K562 (cell line): Measurements from ENCODE around the gene GABPB2. TPM values are rescaled to one million over a fixed set of nuclear protein-coding genes. Genes with fewer than 3 reads are reported as not detected.
A peak's percentile ranks its signal among the peaks of the same experiment; 100 is the strongest.

Source experiments
- BMI1 ChIP-seq: fragments of 150-350 bp; IDR thresholded peaks from 2 replicates; pipeline ENCODE4 v1.6.1; 2014; ENCODE audit warnings: low read length
- CAMTA2 ChIP-seq: fragments of 250-450 bp; sonication (Bioruptor Pico); conservative IDR thresholded peaks from 2 replicates; pipeline ENCODE4 v1.5.1; 2022
- DPF2 ChIP-seq: fragments of 450-650 bp; IDR thresholded peaks from 2 replicates; pipeline ENCODE4 v1.6.1; 2016
- HDAC1 ChIP-seq, 2 experiments: fragments of 450-650 bp; IDR thresholded peaks; 2 replicates each; pipeline ENCODE4 v1.6.1; 2016 to 2017; ENCODE audit warnings: inconsistent platforms in 1 of 2, mild to moderate bottlenecking in 1 of 2, moderate library complexity in 1 of 2
- HSF4 ChIP-seq: fragments of 250-450 bp; sonication (Bioruptor Pico); IDR thresholded peaks from 2 replicates; pipeline ENCODE4 v2.1.2; 2022; ENCODE audit warnings: mild to moderate bottlenecking, moderate library complexity, borderline replicate concordance
- NFE2 ChIP-seq: IDR thresholded peaks from 2 replicates; pipeline ENCODE4 v1.6.1; 2014; ENCODE audit warnings: antibody characterized with exemption, low read depth
- SMARCA5 ChIP-seq: fragments of 450-650 bp; IDR thresholded peaks from 2 replicates; pipeline ENCODE4 v1.6.1; 2016
- SMARCE1 ChIP-seq: fragments of 450-650 bp; IDR thresholded peaks from 2 replicates; pipeline ENCODE4 v1.7.1; 2016; ENCODE audit warnings: mild to moderate bottlenecking
- TAF7 ChIP-seq: fragments of 450-650 bp; IDR thresholded peaks from 2 replicates; pipeline ENCODE4 v1.6.1; 2016; ENCODE audit warnings: missing genetic modification characterization, missing compliant biosample characterization
- ZBTB17 ChIP-seq: fragments of 450-650 bp; formaldehyde crosslinking; IDR thresholded peaks from 2 replicates; pipeline ENCODE4 v1.4.0; 2020; ENCODE audit warnings: mild to moderate bottlenecking
- ZFX ChIP-seq: sonication (generic); formaldehyde crosslinking; IDR thresholded peaks from 2 replicates; pipeline ENCODE4 v1.8.0; 2022; ENCODE audit warnings: mild to moderate bottlenecking, missing genetic modification reagents, moderate library complexity
- ZNF316 ChIP-seq: fragments of 450-650 bp; IDR thresholded peaks from 2 replicates; pipeline ENCODE4 v1.6.1; 2016
- polyA plus RNA-seq, 8 experiments: library from polyadenylated mRNA; depleted of rRNA in 4 of 8; stranded (reverse) in 5 of 8; unstranded in 3 of 8; fragments of >200 nt; fragmentation: Nextera tagmentation in 2 of 8; fragmentation: Illumina TruSeq in 1 of 8; extraction: Ambion mirVana in 2 of 8; extraction: Trizol in 1 of 8; gene quantifications; 2 replicates each; pipeline versions ENCODE4 v1.2.1 to v1.2.3, GENCODE V29; 2011 to 2014; ENCODE audit warnings: inconsistent platforms in 1 of 8, missing spikeins in 1 of 8
- total RNA-seq, 7 experiments: library from RNA; depleted of rRNA in 6 of 7; stranded (reverse); fragments of >200 nt in 6 of 7; fragmentation: Illumina TruSeq in 2 of 7; extraction: Trizol in 2 of 7; gene quantifications; 2 replicates each; pipeline versions ENCODE4 v1.2.1 to v1.2.3, GENCODE V29; 2011 to 2021; ENCODE audit warnings: low replicate concordance in 1 of 7
- TF ChIP-seq, protein P1 (sequence below): fragments of 450-650 bp; IDR thresholded peaks from 2 replicates; pipeline ENCODE4 v1.6.1; 2017; ENCODE audit warnings: antibody characterized with exemption
- TF ChIP-seq, protein P2 (sequence below): fragments of 450-650 bp; formaldehyde crosslinking; IDR thresholded peaks from 2 replicates; pipeline ENCODE4 v1.4.0; 2022; ENCODE audit warnings: missing genetic modification characterization
- TF ChIP-seq, protein P3 (sequence below): IDR thresholded peaks from 2 replicates; pipeline ENCODE4 v1.6.1; 2011; ENCODE audit warnings: borderline replicate concordance, low read depth, mild to moderate bottlenecking, moderate library complexity, low read length; ENCODE audit not compliant: insufficient read depth, poor library complexity, severe bottlenecking
- TF ChIP-seq, protein P4 (sequence below): fragments of 150-350 bp; conservative IDR thresholded peaks from 2 replicates; pipeline ENCODE4 v1.6.1; 2014; ENCODE audit warnings: low read length
- TF ChIP-seq, protein P5 (sequence below): fragments of 450-650 bp; IDR thresholded peaks from 2 replicates; pipeline ENCODE4 v1.6.1; 2017; ENCODE audit warnings: antibody characterized with exemption, mild to moderate bottlenecking

The GABPB2 gene
- total and polyA plus RNA-seq, 9 of the 15 experiments (the other 6 are each of a cell fraction or from before 2014, with no cell fraction given): 2.2 to 13.3 (median 6.1) TPM

DNA sequence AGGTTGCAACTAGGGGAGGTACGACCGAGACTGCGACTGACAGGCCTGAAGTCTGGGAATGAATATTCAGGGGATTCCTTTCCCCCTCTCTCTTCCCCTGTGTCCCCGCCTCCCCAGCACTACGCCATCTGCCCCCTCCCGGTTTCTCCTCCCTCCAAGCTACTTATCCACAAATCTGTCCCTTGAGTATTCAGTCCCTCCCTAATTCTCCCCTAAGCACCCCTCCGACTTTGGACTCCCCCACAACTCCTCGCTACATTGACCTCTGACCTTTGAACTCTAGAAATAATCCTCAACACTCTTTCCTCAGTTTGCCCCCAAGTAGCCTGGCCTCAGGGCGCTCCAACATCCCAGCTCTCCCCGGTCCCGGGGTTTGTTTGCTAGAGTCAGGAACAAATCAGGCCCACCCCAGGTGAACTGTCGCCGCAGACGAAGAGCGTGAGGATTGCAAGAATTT, 94.7 kb downstream of the GABPB2 start (continued):
- TF ChIP-seq, protein P1, sequence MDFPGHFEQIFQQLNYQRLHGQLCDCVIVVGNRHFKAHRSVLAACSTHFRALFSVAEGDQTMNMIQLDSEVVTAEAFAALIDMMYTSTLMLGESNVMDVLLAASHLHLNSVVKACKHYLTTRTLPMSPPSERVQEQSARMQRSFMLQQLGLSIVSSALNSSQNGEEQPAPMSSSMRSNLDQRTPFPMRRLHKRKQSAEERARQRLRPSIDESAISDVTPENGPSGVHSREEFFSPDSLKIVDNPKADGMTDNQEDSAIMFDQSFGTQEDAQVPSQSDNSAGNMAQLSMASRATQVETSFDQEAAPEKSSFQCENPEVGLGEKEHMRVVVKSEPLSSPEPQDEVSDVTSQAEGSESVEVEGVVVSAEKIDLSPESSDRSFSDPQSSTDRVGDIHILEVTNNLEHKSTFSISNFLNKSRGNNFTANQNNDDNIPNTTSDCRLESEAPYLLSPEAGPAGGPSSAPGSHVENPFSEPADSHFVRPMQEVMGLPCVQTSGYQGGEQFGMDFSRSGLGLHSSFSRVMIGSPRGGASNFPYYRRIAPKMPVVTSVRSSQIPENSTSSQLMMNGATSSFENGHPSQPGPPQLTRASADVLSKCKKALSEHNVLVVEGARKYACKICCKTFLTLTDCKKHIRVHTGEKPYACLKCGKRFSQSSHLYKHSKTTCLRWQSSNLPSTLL: 0 out of 2 replicates have a peak, but pooled peaks have one; percentile 20
- TF ChIP-seq, protein P2, sequence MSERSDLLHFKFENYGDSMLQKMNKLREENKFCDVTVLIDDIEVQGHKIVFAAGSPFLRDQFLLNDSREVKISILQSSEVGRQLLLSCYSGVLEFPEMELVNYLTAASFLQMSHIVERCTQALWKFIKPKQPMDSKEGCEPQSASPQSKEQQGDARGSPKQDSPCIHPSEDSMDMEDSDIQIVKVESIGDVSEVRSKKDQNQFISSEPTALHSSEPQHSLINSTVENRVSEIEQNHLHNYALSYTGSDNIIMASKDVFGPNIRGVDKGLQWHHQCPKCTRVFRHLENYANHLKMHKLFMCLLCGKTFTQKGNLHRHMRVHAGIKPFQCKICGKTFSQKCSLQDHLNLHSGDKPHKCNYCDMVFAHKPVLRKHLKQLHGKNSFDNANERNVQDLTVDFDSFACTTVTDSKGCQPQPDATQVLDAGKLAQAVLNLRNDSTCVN: 0 out of 2 replicates have a peak, but pooled peaks have one; percentile 20
- peak; percentile 53 for TF ChIP-seq ZNF316
- no peak for TF ChIP-seq BMI1
- TF ChIP-seq, protein P3, sequence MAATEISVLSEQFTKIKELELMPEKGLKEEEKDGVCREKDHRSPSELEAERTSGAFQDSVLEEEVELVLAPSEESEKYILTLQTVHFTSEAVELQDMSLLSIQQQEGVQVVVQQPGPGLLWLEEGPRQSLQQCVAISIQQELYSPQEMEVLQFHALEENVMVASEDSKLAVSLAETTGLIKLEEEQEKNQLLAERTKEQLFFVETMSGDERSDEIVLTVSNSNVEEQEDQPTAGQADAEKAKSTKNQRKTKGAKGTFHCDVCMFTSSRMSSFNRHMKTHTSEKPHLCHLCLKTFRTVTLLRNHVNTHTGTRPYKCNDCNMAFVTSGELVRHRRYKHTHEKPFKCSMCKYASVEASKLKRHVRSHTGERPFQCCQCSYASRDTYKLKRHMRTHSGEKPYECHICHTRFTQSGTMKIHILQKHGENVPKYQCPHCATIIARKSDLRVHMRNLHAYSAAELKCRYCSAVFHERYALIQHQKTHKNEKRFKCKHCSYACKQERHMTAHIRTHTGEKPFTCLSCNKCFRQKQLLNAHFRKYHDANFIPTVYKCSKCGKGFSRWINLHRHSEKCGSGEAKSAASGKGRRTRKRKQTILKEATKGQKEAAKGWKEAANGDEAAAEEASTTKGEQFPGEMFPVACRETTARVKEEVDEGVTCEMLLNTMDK: no peak
- TF ChIP-seq ZFX (CRISPR knock-in tag): no peak
- peak; percentile 72; the same call in 1 of the 2 replicates for TF ChIP-seq SMARCA5
- no peak for TF ChIP-seq CAMTA2 (CRISPR knock-in tag)
- 0 out of 2 replicates have a peak, but pooled peaks have one; percentile 12 for TF ChIP-seq SMARCE1
- TF ChIP-seq, protein P4, sequence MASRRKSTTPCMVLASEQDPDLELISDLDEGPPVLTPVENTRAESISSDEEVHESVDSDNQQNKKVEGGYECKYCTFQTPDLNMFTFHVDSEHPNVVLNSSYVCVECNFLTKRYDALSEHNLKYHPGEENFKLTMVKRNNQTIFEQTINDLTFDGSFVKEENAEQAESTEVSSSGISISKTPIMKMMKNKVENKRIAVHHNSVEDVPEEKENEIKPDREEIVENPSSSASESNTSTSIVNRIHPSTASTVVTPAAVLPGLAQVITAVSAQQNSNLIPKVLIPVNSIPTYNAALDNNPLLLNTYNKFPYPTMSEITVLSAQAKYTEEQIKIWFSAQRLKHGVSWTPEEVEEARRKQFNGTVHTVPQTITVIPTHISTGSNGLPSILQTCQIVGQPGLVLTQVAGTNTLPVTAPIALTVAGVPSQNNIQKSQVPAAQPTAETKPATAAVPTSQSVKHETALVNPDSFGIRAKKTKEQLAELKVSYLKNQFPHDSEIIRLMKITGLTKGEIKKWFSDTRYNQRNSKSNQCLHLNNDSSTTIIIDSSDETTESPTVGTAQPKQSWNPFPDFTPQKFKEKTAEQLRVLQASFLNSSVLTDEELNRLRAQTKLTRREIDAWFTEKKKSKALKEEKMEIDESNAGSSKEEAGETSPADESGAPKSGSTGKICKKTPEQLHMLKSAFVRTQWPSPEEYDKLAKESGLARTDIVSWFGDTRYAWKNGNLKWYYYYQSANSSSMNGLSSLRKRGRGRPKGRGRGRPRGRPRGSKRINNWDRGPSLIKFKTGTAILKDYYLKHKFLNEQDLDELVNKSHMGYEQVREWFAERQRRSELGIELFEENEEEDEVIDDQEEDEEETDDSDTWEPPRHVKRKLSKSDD: no peak
- TF ChIP-seq NFE2: no peak
- TF ChIP-seq TAF7 (tag): peak; percentile 47; the same call in 1 of the 2 replicates
- peak in 1 of 2 experiments; percentile 61; a peak in 2 of 4 replicates for TF ChIP-seq HDAC1 (IDR thresholded peaks at IDR 0.05)
- TF ChIP-seq, protein P5, sequence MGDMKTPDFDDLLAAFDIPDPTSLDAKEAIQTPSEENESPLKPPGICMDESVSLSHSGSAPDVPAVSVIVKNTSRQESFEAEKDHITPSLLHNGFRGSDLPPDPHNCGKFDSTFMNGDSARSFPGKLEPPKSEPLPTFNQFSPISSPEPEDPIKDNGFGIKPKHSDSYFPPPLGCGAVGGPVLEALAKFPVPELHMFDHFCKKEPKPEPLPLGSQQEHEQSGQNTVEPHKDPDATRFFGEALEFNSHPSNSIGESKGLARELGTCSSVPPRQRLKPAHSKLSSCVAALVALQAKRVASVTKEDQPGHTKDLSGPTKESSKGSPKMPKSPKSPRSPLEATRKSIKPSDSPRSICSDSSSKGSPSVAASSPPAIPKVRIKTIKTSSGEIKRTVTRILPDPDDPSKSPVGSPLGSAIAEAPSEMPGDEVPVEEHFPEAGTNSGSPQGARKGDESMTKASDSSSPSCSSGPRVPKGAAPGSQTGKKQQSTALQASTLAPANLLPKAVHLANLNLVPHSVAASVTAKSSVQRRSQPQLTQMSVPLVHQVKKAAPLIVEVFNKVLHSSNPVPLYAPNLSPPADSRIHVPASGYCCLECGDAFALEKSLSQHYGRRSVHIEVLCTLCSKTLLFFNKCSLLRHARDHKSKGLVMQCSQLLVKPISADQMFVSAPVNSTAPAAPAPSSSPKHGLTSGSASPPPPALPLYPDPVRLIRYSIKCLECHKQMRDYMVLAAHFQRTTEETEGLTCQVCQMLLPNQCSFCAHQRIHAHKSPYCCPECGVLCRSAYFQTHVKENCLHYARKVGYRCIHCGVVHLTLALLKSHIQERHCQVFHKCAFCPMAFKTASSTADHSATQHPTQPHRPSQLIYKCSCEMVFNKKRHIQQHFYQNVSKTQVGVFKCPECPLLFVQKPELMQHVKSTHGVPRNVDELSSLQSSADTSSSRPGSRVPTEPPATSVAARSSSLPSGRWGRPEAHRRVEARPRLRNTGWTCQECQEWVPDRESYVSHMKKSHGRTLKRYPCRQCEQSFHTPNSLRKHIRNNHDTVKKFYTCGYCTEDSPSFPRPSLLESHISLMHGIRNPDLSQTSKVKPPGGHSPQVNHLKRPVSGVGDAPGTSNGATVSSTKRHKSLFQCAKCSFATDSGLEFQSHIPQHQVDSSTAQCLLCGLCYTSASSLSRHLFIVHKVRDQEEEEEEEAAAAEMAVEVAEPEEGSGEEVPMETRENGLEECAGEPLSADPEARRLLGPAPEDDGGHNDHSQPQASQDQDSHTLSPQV: no peak; the same call in 1 of the 2 replicates
- peak; percentile 48 for TF ChIP-seq DPF2
- no peak for TF ChIP-seq HSF4 (CRISPR knock-in tag)
- no peak for TF ChIP-seq ZBTB17
